Epidermal melanocyte (primary cell): ENCODE data around the gene ACBD6.

ENCODE experiments used
- DNase-seq: peaks from one replicate; pipeline ENCODE4 v3.0.0; 2011; ENCODE audit warnings: low spot score; ENCODE audit not compliant: insufficient read length

Gene ACBD6

DNA sequence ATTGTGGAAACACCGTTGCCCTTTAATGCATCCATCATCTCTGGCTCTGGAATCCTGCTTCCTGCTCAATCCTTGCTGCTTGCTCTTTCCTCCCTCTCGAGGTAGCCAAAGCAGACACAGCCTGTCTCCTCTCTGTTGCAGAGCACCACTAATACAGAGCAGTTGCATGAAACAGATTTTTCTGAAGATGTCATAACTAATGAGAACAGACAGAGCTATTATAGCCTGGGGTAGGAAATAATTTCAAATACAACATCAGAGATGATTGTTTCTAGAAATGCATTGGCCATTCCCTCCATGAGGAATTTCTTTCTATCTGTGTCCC, 23.3 kb upstream of the ACBD6 start:
- DNase-seq, result no peak

GRCh38 chr1:180524915-180525714, 22.7 kb upstream of the ACBD6 start:
- no peak for DNase-seq

- no peak for DNase-seq
Observed at GRCh38 chr1:180524160-180524914, 22.0 kb upstream of the ACBD6 start.

- no peak for DNase-seq
Observed at GRCh38 chr1:180522213-180522515, 19.8 kb upstream of the ACBD6 start.

DNA sequence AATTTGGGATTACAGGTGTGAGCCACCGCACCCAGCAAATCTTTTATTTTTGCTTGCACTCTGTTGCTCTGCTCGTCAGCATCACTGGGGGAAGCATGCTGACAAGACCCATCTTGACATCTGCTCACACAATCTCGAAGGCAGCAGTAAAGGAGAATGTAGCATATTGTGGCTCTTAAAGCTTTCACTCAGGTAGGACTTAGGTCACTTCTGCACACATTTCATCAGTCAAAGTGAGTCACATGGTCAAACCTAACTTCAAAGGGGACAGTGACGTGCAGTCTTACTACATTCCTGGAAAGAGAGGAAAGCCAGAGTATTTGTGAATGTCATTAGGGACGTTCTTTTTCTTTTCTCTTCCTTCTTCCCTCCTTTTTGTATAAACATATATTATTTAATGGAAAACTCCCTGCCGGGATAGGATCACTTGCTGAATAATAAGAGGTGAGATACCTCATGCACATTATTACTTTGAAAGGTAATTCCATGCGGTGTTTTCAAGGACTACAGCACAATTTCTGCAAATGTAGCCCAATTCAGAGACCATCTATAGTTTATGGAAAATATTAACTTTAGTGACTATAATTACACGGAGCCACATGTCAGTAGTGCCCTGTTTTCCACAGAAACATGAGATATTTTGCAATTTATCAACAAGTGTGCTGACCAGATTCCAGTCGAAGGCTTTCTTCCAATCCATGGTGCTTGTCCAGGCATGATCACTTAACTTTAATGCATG, 19.3 kb upstream of the ACBD6 start:
- DNase-seq, result no peak

DNA sequence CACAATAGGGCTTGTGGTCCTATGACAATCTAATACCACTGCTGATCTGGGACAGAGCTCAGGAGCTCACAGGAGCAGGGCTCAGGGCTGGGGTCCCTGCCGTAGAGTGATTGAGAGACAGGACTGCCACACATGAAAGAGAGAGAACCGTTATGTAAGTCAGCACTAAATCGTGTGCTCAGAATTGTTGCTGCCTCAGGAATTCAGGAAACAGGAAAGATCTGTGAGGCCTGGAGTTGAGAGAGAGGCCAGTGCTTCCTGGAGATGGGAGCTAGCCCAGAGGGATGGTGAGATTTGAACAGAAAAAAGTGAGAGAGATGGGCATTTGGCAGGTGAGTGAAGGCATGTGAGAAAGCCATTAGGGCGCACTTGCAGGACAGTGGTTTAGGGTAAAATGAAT, 17.5 kb upstream of the ACBD6 start:
- DNase-seq, result no peak

GRCh38 chr1:180515857-180516388, 13.5 kb upstream of the ACBD6 start:
- DNase-seq, result peak; percentile 85

GRCh38 chr1:180515364-180515763, 13.0 kb upstream of the ACBD6 start:
- no peak for DNase-seq

DNA sequence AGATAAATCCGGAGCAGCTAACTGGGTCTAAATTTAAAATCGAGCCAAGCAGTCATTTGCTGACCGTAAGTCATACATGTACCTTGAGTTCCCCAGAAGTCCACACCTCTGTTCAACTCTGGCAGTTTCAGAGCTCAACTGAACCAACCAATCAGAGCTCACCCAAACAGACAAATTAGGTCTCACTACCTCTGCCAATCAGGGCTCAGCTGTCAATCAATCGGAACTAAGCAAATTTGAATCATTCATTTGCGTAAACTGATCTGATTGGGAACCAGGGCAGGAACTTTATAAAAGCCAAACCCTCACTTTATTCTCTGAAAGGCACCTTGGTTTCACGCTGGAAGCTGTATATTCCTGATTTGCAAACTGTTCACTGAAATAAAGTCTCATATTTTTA, 11.2 kb upstream of the ACBD6 start:
- DNase-seq, result no peak

GRCh38 chr1:180510882-180511281, 8.5 kb upstream of the ACBD6 start:
- no peak for DNase-seq

DNA sequence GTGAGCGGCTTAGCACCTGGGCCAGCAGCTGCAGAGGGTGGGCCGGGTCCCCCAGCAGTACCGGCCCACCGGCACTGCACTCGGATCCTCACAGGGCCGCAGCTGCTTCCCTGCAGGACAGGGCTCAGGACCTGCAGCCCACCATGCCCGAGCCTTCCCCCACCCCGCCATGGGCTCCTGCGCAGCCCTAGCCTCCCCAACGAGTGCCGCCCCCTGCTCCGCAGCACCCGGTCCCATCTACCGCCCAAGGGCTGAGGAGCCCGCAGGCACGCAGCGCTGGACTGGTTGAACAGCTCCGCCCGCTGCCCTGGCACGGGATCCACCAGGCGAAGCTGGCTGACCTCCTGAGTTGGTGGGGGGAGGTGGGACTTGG, 6.3 kb upstream of the ACBD6 start:
- no peak for DNase-seq

- DNase-seq, result no peak
Observed at GRCh38 chr1:180507795-180508724, 5.7 kb upstream of the ACBD6 start.

- no peak for DNase-seq
Observed at GRCh38 chr1:180505732-180506335, 3.5 kb upstream of the ACBD6 start.

DNA sequence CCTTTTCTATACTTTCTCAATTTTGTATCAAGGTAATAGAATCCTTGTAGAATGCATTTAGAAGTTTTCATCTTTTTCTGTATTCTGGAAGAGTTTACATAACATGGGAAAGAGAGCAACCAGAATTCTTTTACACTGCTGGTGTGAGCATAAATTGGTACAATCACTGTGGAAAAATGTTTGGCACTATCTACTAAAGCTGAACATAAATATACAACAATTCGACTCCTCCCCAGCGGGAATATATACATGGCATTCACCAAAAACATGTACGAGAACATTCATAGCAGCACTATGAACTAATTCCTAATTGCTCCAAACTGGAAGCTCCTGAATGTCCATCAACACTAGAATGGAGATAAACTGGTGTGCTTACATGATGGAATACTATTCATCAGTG, 1.8 kb upstream of the ACBD6 start:
- DNase-seq, result no peak

GRCh38 chr1:180503280-180503862, 994 bp upstream of the ACBD6 start:
- peak; percentile 28 for DNase-seq

DNA sequence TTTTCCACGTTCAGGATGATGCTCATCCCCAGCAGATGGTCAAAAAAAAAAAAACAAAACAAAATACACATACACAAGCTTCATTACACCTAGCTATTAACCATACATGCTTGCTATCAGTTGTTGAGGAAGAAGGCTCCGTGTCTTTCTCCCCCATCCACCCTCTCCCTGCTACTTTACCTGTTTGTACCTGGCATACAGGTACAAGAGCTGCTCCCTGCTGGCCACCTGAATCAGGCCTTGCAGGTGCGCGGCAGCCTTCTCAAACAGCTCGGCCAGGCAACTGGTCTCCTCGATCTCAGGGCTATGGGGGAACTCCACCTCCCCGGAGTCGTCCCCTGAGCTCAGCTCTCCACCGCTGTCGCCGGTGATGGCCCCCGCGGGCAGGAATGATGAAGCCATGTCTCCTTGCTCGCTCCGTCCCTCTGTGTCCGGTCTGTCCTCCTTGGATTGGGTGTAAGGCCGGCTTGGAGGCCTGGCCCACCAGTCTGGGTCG, 464 bp downstream of the ACBD6 start:
- peak; percentile 38 for DNase-seq

DNA sequence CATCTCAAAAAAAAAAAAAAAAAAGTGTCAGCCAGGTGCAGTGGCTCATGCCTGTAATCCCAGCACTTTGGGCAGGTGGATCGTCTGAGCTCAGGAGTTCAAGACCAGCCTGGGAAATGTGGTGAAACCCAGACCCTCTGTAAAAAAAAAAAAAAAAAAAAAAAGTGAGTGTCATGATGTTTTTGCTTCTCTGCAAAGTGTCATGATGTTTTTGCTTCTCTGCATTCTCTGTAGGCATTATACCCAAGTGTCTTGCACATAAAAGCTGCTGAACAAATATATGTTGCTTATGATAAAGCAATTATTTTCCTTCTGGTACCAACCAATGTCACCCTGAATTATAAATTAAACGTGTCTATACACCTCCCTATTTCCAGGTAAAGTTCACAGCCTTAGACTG, 1.7 kb downstream of the ACBD6 start:
- no peak for DNase-seq

DNA sequence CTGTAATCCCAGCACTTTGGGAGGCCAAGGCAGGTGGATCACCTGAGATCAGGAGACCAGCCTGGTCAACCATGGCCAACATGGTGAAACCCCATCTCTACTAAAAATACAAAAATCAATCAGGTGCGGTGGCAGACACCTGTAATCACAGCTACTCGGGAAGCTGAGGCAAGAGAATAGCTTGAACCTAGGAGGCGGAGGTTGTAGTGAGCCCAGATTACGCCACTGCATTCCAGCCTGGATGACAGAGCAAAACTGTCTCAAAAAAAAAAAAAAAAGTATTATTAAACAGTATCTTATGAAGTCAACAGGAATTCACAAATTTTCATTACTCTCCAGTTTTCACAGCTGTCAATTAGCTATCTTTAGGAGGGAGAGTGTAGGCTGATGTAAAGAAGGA, 3.8 kb downstream of the ACBD6 start:
- no peak for DNase-seq

GRCh38 chr1:180497826-180498225, 4.6 kb downstream of the ACBD6 start:
- no peak for DNase-seq

GRCh38 chr1:180494370-180494769, 8.0 kb downstream of the ACBD6 start:
- DNase-seq, result no peak
